Transverse colon (tissue), 3 donors: ENCODE measurements around the gene MMP1.

Experiments used
- EP300 ChIP-seq: sonication (generic); formaldehyde crosslinking; IDR thresholded peaks from one replicate; pipeline ENCODE4 v1.6.1; 2017; ENCODE audit warnings: antibody characterized with exemption, low read depth
- TF ChIP-seq, protein P1 (sequence below), 5 experiments: fragments of 200-600 bp in 3 of 5; fragments of 450-650 bp in 2 of 5; sonication (generic) in 3 of 5; IDR thresholded peaks; 1 replicate in 2 of 5; 2 replicates in 3 of 5; pipeline ENCODE4 v1.5.1; 2016 to 2017; ENCODE audit warnings: antibody characterized with exemption in 5 of 5, inconsistent platforms in 3 of 5, mild to moderate bottlenecking in 2 of 5, moderate library complexity in 1 of 5

- TF ChIP-seq, protein P1, sequence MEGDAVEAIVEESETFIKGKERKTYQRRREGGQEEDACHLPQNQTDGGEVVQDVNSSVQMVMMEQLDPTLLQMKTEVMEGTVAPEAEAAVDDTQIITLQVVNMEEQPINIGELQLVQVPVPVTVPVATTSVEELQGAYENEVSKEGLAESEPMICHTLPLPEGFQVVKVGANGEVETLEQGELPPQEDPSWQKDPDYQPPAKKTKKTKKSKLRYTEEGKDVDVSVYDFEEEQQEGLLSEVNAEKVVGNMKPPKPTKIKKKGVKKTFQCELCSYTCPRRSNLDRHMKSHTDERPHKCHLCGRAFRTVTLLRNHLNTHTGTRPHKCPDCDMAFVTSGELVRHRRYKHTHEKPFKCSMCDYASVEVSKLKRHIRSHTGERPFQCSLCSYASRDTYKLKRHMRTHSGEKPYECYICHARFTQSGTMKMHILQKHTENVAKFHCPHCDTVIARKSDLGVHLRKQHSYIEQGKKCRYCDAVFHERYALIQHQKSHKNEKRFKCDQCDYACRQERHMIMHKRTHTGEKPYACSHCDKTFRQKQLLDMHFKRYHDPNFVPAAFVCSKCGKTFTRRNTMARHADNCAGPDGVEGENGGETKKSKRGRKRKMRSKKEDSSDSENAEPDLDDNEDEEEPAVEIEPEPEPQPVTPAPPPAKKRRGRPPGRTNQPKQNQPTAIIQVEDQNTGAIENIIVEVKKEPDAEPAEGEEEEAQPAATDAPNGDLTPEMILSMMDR (IDR thresholded peaks at IDR 0.05): no peak
- TF ChIP-seq EP300: no peak
Observed at GRCh38 chr11:102762361-102762767, 35.6 kb downstream of the MMP1 start.
